ENCODE measurements around the gene MYBPC2.

Gene MYBPC2

GRCh38 chr19:50416034-50416977, 16.4 kb upstream of the MYBPC2 start:
- peaks cover 64% of the 10 kb centered on the region for H3F3A ChIP-seq (ENCODE audit: insufficient read depth)
- H3K27me3 ChIP-seq (ENCODE audit: low read length): no peaks in the 10 kb centered on the region
- peaks cover 3% of the 10 kb centered on the region; the same call in 1 of the 2 replicates for H4K20me1 ChIP-seq (ENCODE audit: low read depth, low read length)
- H3K9me2 ChIP-seq (replicated peaks; ENCODE audit: insufficient read depth, low read length): no peaks in the 10 kb centered on the region
- no peaks in the 10 kb centered on the region for H3K9me3 ChIP-seq (ENCODE audit: insufficient read depth, low read length)
- H3K36me3 ChIP-seq (ENCODE audit: low read length): peaks cover 9% of the 10 kb centered on the region; the same call in 1 of the 2 replicates
- TF ChIP-seq CTCF (IDR thresholded peaks at IDR 0.05; ENCODE audit: insufficient read depth, low read length, poor library complexity, severe bottlenecking) (no peak), EZH2phosphoT487 (conservative IDR thresholded peaks at IDR 0.05; ENCODE audit: low read length) (no peak)
- no peak overlapping the region for H3K4me3 ChIP-seq (ENCODE audit: insufficient read depth, low read length, poor library complexity, severe bottlenecking)
- H3K4me2 ChIP-seq (ENCODE audit: low read depth, low read length, poor library complexity, severe bottlenecking): peak overlapping the region; percentile 60
- H2AFZ ChIP-seq (ENCODE audit: low read depth, low read length, severe bottlenecking): no peak overlapping the region
- peak overlapping the region; percentile 100 for H3K27ac ChIP-seq (ENCODE audit: low read depth, low read length)
- H3K79me2 ChIP-seq (ENCODE audit: insufficient read depth, low read length): peaks cover 22% of the 10 kb centered on the region
- peak overlapping the region; percentile 40; the same call in 1 of the 2 replicates for H3K9ac ChIP-seq (ENCODE audit: low read length)

- Histone ChIP-seq H2AFZ (ENCODE audit: low read depth, low read length, severe bottlenecking) (no peak overlapping the region), H3K4me3 (ENCODE audit: insufficient read depth, low read length, poor library complexity, severe bottlenecking) (peak overlapping the region; percentile 60), H3F3A (ENCODE audit: insufficient read depth) (peaks cover 61% of the 10 kb centered on the region), H3K9ac (ENCODE audit: low read length) (peak overlapping the region; percentile 83), H3K27me3 (ENCODE audit: low read length) (no peaks in the 10 kb centered on the region), H3K36me3 (ENCODE audit: low read length) (peaks cover 9% of the 10 kb centered on the region; the same call in 1 of the 2 replicates), H4K20me1 (ENCODE audit: low read depth, low read length) (peaks cover 3% of the 10 kb centered on the region; the same call in 1 of the 2 replicates), H3K4me2 (ENCODE audit: low read depth, low read length, poor library complexity, severe bottlenecking) (peak overlapping the region; percentile 96), H3K79me2 (ENCODE audit: insufficient read depth, low read length) (peaks cover 31% of the 10 kb centered on the region), H3K9me3 (ENCODE audit: insufficient read depth, low read length) (no peaks in the 10 kb centered on the region), H3K9me2 (replicated peaks; ENCODE audit: insufficient read depth, low read length) (no peaks in the 10 kb centered on the region), H3K27ac (ENCODE audit: low read depth, low read length) (peak overlapping the region; percentile 100)
- TF ChIP-seq EZH2phosphoT487 (conservative IDR thresholded peaks at IDR 0.05; ENCODE audit: low read length) (no peak), CTCF (IDR thresholded peaks at IDR 0.05; ENCODE audit: insufficient read depth, low read length, poor library complexity, severe bottlenecking) (no peak)
Measured at GRCh38 chr19:50417111-50418081, 15.3 kb upstream of the MYBPC2 start.

GRCh38 chr19:50418176-50419021, 14.3 kb upstream of the MYBPC2 start, which contains the start of gene SPIB:
SPIB (plus strand) TSS chr19:50418938; CDS start chr19:50418963, 25 bp downstream.
- Histone ChIP-seq H3K36me3 (ENCODE audit: low read length) (peaks cover 10% of the 10 kb centered on the region; the same call in 1 of the 2 replicates), H3K4me3 (ENCODE audit: insufficient read depth, low read length, poor library complexity, severe bottlenecking) (peak within 1 kb of the TSS; percentile 60), H3K9me3 (ENCODE audit: insufficient read depth, low read length) (no peaks in the 10 kb centered on the region), H3K27me3 (ENCODE audit: low read length) (no peaks in the 10 kb centered on the region), H4K20me1 (ENCODE audit: low read depth, low read length) (peaks cover 3% of the 10 kb centered on the region; the same call in 1 of the 2 replicates), H3K27ac (ENCODE audit: low read depth, low read length) (peak within 1 kb of the TSS; percentile 100), H2AFZ (ENCODE audit: low read depth, low read length, severe bottlenecking) (no peak within 1 kb of the TSS), H3F3A (ENCODE audit: insufficient read depth) (peaks cover 68% of the 10 kb centered on the region), H3K79me2 (ENCODE audit: insufficient read depth, low read length) (peaks cover 31% of the 10 kb centered on the region), H3K4me2 (ENCODE audit: low read depth, low read length, poor library complexity, severe bottlenecking) (peak within 1 kb of the TSS; percentile 96), H3K9ac (ENCODE audit: low read length) (peak within 1 kb of the TSS; percentile 83), H3K9me2 (replicated peaks; ENCODE audit: insufficient read depth, low read length) (no peaks in the 10 kb centered on the region)
- TF ChIP-seq EZH2phosphoT487 (conservative IDR thresholded peaks at IDR 0.05; ENCODE audit: low read length) (no peak), CTCF (IDR thresholded peaks at IDR 0.05; ENCODE audit: insufficient read depth, low read length, poor library complexity, severe bottlenecking) (no peak)
